ENCODE results near the gene TMEM121B. TPM values are rescaled to one million over a fixed set of nuclear protein-coding genes. Genes with fewer than 3 reads are reported as not detected.

TMEM121B gene
- total and polyA plus RNA-seq, 2 donors (not counting 1 experiment from before 2014, with no cell fraction given), result 0.12 TPM; not detected in 1

DNA sequence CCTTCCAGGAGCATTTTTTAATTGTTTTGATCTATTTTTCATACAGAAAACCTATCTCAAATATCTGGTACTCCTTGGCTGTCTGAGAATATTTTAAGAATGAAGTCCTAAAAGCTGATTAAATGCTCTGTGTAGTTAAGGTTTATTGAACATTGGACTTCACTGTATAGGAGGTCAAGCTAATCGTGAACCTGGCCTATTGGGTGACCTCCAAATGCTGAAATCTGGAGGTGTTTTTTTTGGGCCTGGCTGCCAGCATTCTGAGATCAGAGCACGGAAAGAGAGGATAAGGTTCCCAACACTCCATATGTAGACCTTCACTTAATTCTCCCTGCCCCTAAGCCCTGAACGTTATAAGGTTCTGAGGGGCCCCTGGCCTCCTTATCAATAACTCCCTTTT, 28.1 kb downstream of the TMEM121B start:
- Mint-ChIP-seq H3K27me3 (no peaks in the 10 kb centered on the region), H3K4me3 (no peak overlapping the region), H3K27ac (no peak overlapping the region), H3K4me1 (peaks cover 24% of the 10 kb centered on the region), H3K9me3 (ENCODE audit: insufficient read depth) (no peaks in the 10 kb centered on the region)
- Histone ChIP-seq H3K27ac (ENCODE audit: low read length in 2 of 2) (no peak overlapping the region), H3K27me3 (replicated peaks in 1 of 4; ENCODE audit: control extremely low read depth in 1 of 4, control insufficient read depth in 3 of 4, insufficient read depth in 4 of 4, low read length in 3 of 4) (no peaks in the 10 kb centered on the region), H3K4me1 (ENCODE audit: control insufficient read depth in 2 of 2, insufficient read depth in 2 of 2, low read length in 2 of 2) (peaks cover 13 to 17% of the 10 kb centered on the region in 2 donors), H3K36me3 (replicated peaks in 1 of 2; ENCODE audit: control extremely low read depth in 1 of 2, control insufficient read depth in 1 of 2, extremely low read depth in 1 of 2, insufficient read depth in 2 of 2, low read length in 1 of 2) (no peaks in the 10 kb centered on the region), H3K4me3 (ENCODE audit: control extremely low read depth in 1 of 5, extremely low read depth in 1 of 5, insufficient read depth in 1 of 5, low read depth in 2 of 5, low read length in 4 of 5) (no peak overlapping the region), H3K79me2 (ENCODE audit: control insufficient read depth, insufficient read depth, low read length) (peaks cover 78% of the 10 kb centered on the region), H3K9ac (ENCODE audit: low read length) (no peak overlapping the region), H4K20me1 (ENCODE audit: control insufficient read depth, insufficient read depth, low read length, poor library complexity, severe bottlenecking) (peaks cover 45% of the 10 kb centered on the region), H3K4me2 (replicated peaks; ENCODE audit: low read depth, low read length, poor library complexity, severe bottlenecking) (no peak overlapping the region), H3K9me3 (ENCODE audit: control extremely low read depth in 1 of 3, control insufficient read depth in 2 of 3, insufficient read depth in 1 of 3, low read length in 2 of 3) (no peaks in the 10 kb centered on the region), H2AFZ (ENCODE audit: insufficient read depth, low read depth, low read length, poor library complexity, severe bottlenecking) (no peak overlapping the region)
- ATAC-seq (ENCODE audit: low read depth) (no peak), DNase-seq (no peak)
- WGBS (ENCODE audit: insufficient coverage), result 95% methylated on average over 2 of the region's 3 CpGs
- no peak for TF ChIP-seq EZH2 (IDR thresholded peaks at IDR 0.05; ENCODE audit: borderline replicate concordance, insufficient read depth, low read depth, low read length, poor library complexity, severe bottlenecking)
- TF ChIP-seq, protein P1, sequence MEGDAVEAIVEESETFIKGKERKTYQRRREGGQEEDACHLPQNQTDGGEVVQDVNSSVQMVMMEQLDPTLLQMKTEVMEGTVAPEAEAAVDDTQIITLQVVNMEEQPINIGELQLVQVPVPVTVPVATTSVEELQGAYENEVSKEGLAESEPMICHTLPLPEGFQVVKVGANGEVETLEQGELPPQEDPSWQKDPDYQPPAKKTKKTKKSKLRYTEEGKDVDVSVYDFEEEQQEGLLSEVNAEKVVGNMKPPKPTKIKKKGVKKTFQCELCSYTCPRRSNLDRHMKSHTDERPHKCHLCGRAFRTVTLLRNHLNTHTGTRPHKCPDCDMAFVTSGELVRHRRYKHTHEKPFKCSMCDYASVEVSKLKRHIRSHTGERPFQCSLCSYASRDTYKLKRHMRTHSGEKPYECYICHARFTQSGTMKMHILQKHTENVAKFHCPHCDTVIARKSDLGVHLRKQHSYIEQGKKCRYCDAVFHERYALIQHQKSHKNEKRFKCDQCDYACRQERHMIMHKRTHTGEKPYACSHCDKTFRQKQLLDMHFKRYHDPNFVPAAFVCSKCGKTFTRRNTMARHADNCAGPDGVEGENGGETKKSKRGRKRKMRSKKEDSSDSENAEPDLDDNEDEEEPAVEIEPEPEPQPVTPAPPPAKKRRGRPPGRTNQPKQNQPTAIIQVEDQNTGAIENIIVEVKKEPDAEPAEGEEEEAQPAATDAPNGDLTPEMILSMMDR (IDR thresholded peaks at IDR 0.05), result no peak
- ChIA-PET CTCF (interaction anchor here (0.8 to 1.3 kb wide), 3 partner anchors 35 to 409 kb away, joined by 3 to 4 read pairs (median 3); no protein-coding TSS in a partner anchor), POLR2A (no interaction called here)
- intact Hi-C loops (cut with micrococcal nuclease), result no loop called here

DNA sequence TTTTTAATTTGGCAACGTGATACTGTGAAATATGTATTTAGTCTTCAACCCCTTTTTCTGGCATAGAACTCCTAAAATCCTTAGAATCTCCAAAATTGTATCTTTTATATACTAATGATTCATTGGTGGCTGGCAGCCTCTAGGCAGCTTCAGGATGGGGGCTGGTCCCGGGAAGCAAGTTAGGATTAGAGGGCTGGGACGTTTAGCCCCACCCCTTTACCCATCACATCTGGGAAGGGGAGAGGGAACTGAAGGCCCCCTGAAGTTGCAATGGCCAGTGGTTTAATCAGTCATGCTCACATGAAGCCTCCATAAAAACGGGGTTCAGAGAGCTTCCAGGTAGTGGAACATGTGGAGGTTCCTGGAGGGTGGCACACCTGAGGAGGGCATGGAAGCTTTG, 29.3 kb downstream of the TMEM121B start:
- H3K36me3 ChIP-seq (replicated peaks in 1 of 2; ENCODE audit: control extremely low read depth in 1 of 2, control insufficient read depth in 1 of 2, extremely low read depth in 1 of 2, insufficient read depth in 2 of 2, low read length in 1 of 2), result no peaks in the 10 kb centered on the region
- Mint-ChIP-seq H3K27me3 (no peaks in the 10 kb centered on the region), H3K4me1 (peaks cover 24% of the 10 kb centered on the region), H3K27ac (no peak overlapping the region), H3K4me3 (no peak overlapping the region), H3K9me3 (ENCODE audit: insufficient read depth) (no peaks in the 10 kb centered on the region)
- H3K9me3 ChIP-seq (ENCODE audit: control extremely low read depth in 1 of 3, control insufficient read depth in 2 of 3, insufficient read depth in 1 of 3, low read length in 2 of 3), result no peaks in the 10 kb centered on the region
- ATAC-seq (ENCODE audit: low read depth), result no peak
- H3K27me3 ChIP-seq (replicated peaks in 1 of 4; ENCODE audit: control extremely low read depth in 1 of 4, control insufficient read depth in 3 of 4, insufficient read depth in 4 of 4, low read length in 3 of 4), result no peaks in the 10 kb centered on the region
- no peak overlapping the region for H3K4me3 ChIP-seq (ENCODE audit: control extremely low read depth in 1 of 5, extremely low read depth in 1 of 5, insufficient read depth in 1 of 5, low read depth in 2 of 5, low read length in 4 of 5)
- CTCF ChIA-PET, result no interaction called here
- WGBS (ENCODE audit: insufficient coverage), result no CpG with 5 or more reads among the region's 4 CpGs
- no peak for DNase-seq
- POLR2A ChIA-PET, result no interaction called here
- peaks cover 13 to 17% of the 10 kb centered on the region in 2 donors for H3K4me1 ChIP-seq (ENCODE audit: control insufficient read depth in 2 of 2, insufficient read depth in 2 of 2, low read length in 2 of 2)
- no peak overlapping the region for H3K4me2 ChIP-seq (replicated peaks; ENCODE audit: low read depth, low read length, poor library complexity, severe bottlenecking)
- intact Hi-C loops (cut with micrococcal nuclease), result no loop called here
- TF ChIP-seq, protein P1 (IDR thresholded peaks at IDR 0.05), result no peak
- TF ChIP-seq EZH2 (IDR thresholded peaks at IDR 0.05; ENCODE audit: borderline replicate concordance, insufficient read depth, low read depth, low read length, poor library complexity, severe bottlenecking), result no peak
- H3K27ac ChIP-seq (ENCODE audit: low read length in 2 of 2), result no peak overlapping the region
- H4K20me1 ChIP-seq (ENCODE audit: control insufficient read depth, insufficient read depth, low read length, poor library complexity, severe bottlenecking), result peaks cover 47% of the 10 kb centered on the region
- H2AFZ ChIP-seq (ENCODE audit: insufficient read depth, low read depth, low read length, poor library complexity, severe bottlenecking), result no peak overlapping the region
- H3K9ac ChIP-seq (ENCODE audit: low read length), result no peak overlapping the region
- peaks cover 88% of the 10 kb centered on the region for H3K79me2 ChIP-seq (ENCODE audit: control insufficient read depth, insufficient read depth, low read length)
